WTC11 (cell line): ENCODE data around the gene TSPAN10. TPM values are rescaled to one million over a fixed set of nuclear protein-coding genes. Genes with fewer than 3 reads are reported as not detected.

ENCODE experiments used
- ATAC-seq: fragments of 200-7000 bp; cut with Tn5 transposase; 2 replicates; pipeline ENCODE4 v1.10.0; 2021; ENCODE audit warnings: mild to moderate bottlenecking, moderate library complexity
- CTCF ChIA-PET: fragments of 300-600 bp; sonication (Branson Sonifier 250); formaldehyde crosslinking; loops from one replicate; lab custom pipeline; 2021; ENCODE audit warnings: antibody characterized with exemption; lab: Charles Lee
- POLR2A ChIA-PET: fragments of 350-600 bp; sonication (Branson Sonifier 250); formaldehyde crosslinking; loops from one replicate; lab custom pipeline; 2021; ENCODE audit warnings: antibody characterized with exemption; lab: Charles Lee
- DNase-seq: peaks from one replicate; pipeline ENCODE4 v3.0.0; 2021; ENCODE audit warnings: low spot score
- H3K27ac Mint-ChIP-seq: 2 replicates; pipeline ENCODE4 v1.8.0; 2021; ENCODE audit warnings: mixed read lengths
- H3K27me3 Mint-ChIP-seq: 2 replicates; pipeline ENCODE4 v1.8.0; 2021; ENCODE audit warnings: low read depth, mild to moderate bottlenecking, moderate library complexity, mixed read lengths
- H3K36me3 Mint-ChIP-seq: 2 replicates; pipeline ENCODE4 v1.8.0; 2021; ENCODE audit warnings: mixed read lengths
- H3K4me1 Mint-ChIP-seq: 2 replicates; pipeline ENCODE4 v1.8.0; 2022; ENCODE audit warnings: mixed read lengths
- H3K4me3 Mint-ChIP-seq: 2 replicates; pipeline ENCODE4 v1.8.0; 2021; ENCODE audit warnings: mild to moderate bottlenecking, moderate library complexity, mixed read lengths
- H3K9me3 Mint-ChIP-seq: 2 replicates; pipeline ENCODE4 v1.8.0; 2021; ENCODE audit warnings: mixed read lengths
- AFF4 ChIP-seq: sonication (generic); formaldehyde crosslinking; IDR thresholded peaks from 2 replicates; pipeline ENCODE4 v1.8.1; 2023; ENCODE audit warnings: mild to moderate bottlenecking, missing genetic modification reagents, borderline replicate concordance
- ATF3 ChIP-seq: sonication (generic); formaldehyde crosslinking; conservative IDR thresholded peaks from 2 replicates; pipeline ENCODE4 v1.8.1; 2022; ENCODE audit warnings: mild to moderate bottlenecking, missing genetic modification reagents
- CREM ChIP-seq: sonication (generic); formaldehyde crosslinking; IDR thresholded peaks from 2 replicates; pipeline ENCODE4 v1.8.1; 2022; ENCODE audit warnings: mild to moderate bottlenecking, missing genetic modification reagents, moderate library complexity
- FOXP1 ChIP-seq: sonication (generic); formaldehyde crosslinking; IDR thresholded peaks from 2 replicates; pipeline ENCODE4 v1.8.0; 2022; ENCODE audit warnings: missing genetic modification reagents, mild to moderate bottlenecking, moderate library complexity, borderline replicate concordance
- GABPB1 ChIP-seq: sonication (generic); formaldehyde crosslinking; IDR thresholded peaks from 2 replicates; pipeline ENCODE4 v1.8.1; 2023; ENCODE audit warnings: mild to moderate bottlenecking, missing genetic modification reagents
- JUN ChIP-seq: sonication (generic); formaldehyde crosslinking; IDR thresholded peaks from 2 replicates; pipeline ENCODE4 v1.8.0; 2023; ENCODE audit warnings: mild to moderate bottlenecking, missing genetic modification reagents
- KAT7 ChIP-seq: sonication (generic); formaldehyde crosslinking; IDR thresholded peaks from 2 replicates; pipeline ENCODE4 v1.8.1; 2023; ENCODE audit warnings: missing genetic modification reagents, mild to moderate bottlenecking, borderline replicate concordance
- NR1H2 ChIP-seq: sonication (generic); formaldehyde crosslinking; IDR thresholded peaks from 2 replicates; pipeline ENCODE4 v1.9.0; 2021; ENCODE audit warnings: mild to moderate bottlenecking, moderate library complexity, missing genetic modification reagents
- SP1 ChIP-seq: sonication (generic); formaldehyde crosslinking; conservative IDR thresholded peaks from 2 replicates; pipeline ENCODE4 v1.8.1; 2022; ENCODE audit warnings: missing genetic modification reagents
- TCF7 ChIP-seq: sonication (generic); formaldehyde crosslinking; IDR thresholded peaks from 2 replicates; pipeline ENCODE4 v1.8.0; 2022; ENCODE audit warnings: mild to moderate bottlenecking, low read depth, missing genetic modification reagents, moderate library complexity
- TEAD4 ChIP-seq: sonication (generic); formaldehyde crosslinking; IDR thresholded peaks from 2 replicates; pipeline ENCODE4 v1.8.0; 2022; ENCODE audit warnings: mild to moderate bottlenecking, missing genetic modification reagents
- TP53 ChIP-seq: sonication (generic); formaldehyde crosslinking; IDR thresholded peaks from 2 replicates; pipeline ENCODE4 v1.8.1; 2023; ENCODE audit warnings: mild to moderate bottlenecking, missing genetic modification reagents
- ZNF121 ChIP-seq: sonication (generic); formaldehyde crosslinking; IDR thresholded peaks from 2 replicates; pipeline ENCODE4 v1.8.0; 2023; ENCODE audit warnings: missing genetic modification reagents
- ZNF317 ChIP-seq: sonication (generic); formaldehyde crosslinking; IDR thresholded peaks from 2 replicates; pipeline ENCODE4 v1.8.1; 2023; ENCODE audit warnings: low read depth, mild to moderate bottlenecking, moderate library complexity, missing genetic modification reagents, borderline replicate concordance
- ZNF425 ChIP-seq: fragments of 250-450 bp; sonication (Bioruptor Pico); conservative IDR thresholded peaks from 2 replicates; pipeline ENCODE4 v1.9.0; 2021; ENCODE audit warnings: mild to moderate bottlenecking
- total RNA-seq: library from RNA; stranded (reverse); gene quantifications from 3 replicates; pipeline ENCODE4 v1.2.3, GENCODE V29; 2021
- TF ChIP-seq, protein P1 (sequence below): sonication (generic); formaldehyde crosslinking; IDR thresholded peaks from 2 replicates; pipeline ENCODE4 v1.8.0; 2022; ENCODE audit warnings: mild to moderate bottlenecking, missing genetic modification reagents
- TF ChIP-seq, protein P2 (sequence below): fragments of 250-450 bp; sonication (Bioruptor Pico); IDR thresholded peaks from 2 replicates; pipeline ENCODE4 v1.8.0; 2021; ENCODE audit warnings: mild to moderate bottlenecking
- TF ChIP-seq, protein P3 (sequence below): sonication (generic); formaldehyde crosslinking; IDR thresholded peaks from 2 replicates; pipeline ENCODE4 v1.8.0; 2022; ENCODE audit warnings: missing genetic modification reagents

The TSPAN10 gene
- total RNA-seq, 1 experiment from 2014 or later, result 1.5 TPM

- TF ChIP-seq SP1 (CRISPR knock-in tag) (no peak), ATF3 (CRISPR knock-in tag) (no peak), ZNF121 (no peak), TEAD4 (CRISPR knock-in tag) (peak; percentile 65; the same call in 1 of the 2 replicates), JUN (CRISPR knock-in tag) (no peak), GABPB1 (CRISPR knock-in tag) (0 out of 2 replicates have a peak, but pooled peaks have one; percentile 16), FOXP1 (CRISPR knock-in tag) (peak; percentile 52; the same call in 1 of the 2 replicates), CREM (CRISPR knock-in tag) (no peak), TCF7 (CRISPR knock-in tag) (no peak)
- TF ChIP-seq, protein P1, sequence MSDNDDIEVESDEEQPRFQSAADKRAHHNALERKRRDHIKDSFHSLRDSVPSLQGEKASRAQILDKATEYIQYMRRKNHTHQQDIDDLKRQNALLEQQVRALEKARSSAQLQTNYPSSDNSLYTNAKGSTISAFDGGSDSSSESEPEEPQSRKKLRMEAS (CRISPR knock-in tag), result peak; percentile 92
- TF ChIP-seq, protein P2, sequence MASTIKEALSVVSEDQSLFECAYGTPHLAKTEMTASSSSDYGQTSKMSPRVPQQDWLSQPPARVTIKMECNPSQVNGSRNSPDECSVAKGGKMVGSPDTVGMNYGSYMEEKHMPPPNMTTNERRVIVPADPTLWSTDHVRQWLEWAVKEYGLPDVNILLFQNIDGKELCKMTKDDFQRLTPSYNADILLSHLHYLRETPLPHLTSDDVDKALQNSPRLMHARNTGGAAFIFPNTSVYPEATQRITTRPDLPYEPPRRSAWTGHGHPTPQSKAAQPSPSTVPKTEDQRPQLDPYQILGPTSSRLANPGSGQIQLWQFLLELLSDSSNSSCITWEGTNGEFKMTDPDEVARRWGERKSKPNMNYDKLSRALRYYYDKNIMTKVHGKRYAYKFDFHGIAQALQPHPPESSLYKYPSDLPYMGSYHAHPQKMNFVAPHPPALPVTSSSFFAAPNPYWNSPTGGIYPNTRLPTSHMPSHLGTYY, result no peak
Observed at GRCh38 chr17:81665205-81666091, 28.5 kb downstream of the TSPAN10 start (continued).

DNA sequence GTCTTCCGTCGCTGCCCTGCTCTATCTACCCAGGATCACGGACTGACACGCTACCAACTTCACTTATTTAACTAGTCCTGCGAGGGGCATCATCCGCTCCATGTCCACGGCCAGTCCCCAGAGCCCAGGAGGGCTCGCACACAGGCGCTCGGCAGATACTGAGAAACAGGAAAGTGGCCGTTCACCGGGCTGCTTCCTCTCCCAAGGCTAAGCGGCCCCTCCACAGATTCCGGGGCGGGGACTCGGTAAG is 29.0 kb downstream of the TSPAN10 start:
- POLR2A ChIA-PET, result interaction anchor here (0.7 to 1.0 kb wide), 3 partner anchors 18 to 145 kb away, joined by 3 to 6 read pairs (median 4); partner anchors contain the start of genes ARL16 and HGS
- peak; percentile 30; the same call in 1 of the 2 replicates for ATAC-seq
- peak overlapping the region; percentile 96 for H3K4me3 Mint-ChIP-seq
- H3K27me3 Mint-ChIP-seq, result no peaks in the 10 kb centered on the region
- H3K36me3 Mint-ChIP-seq, result peaks cover 30% of the 10 kb centered on the region
- CTCF ChIA-PET, result interaction anchor here (1.0 to 1.3 kb wide), 2 partner anchors 10 to 28 kb away, joined by 3 to 5 read pairs; no protein-coding TSS in a partner anchor
- H3K27ac Mint-ChIP-seq, result peak overlapping the region; percentile 96
- TF ChIP-seq KAT7 (CRISPR knock-in tag) (0 out of 2 replicates have a peak, but pooled peaks have one; percentile 9), TP53 (CRISPR knock-in tag) (no peak)
- no peaks in the 10 kb centered on the region for H3K9me3 Mint-ChIP-seq
- DNase-seq, result no peak
- H3K4me1 Mint-ChIP-seq, result peaks cover 21% of the 10 kb centered on the region

GRCh38 chr17:81666342-81667191 is 29.6 kb downstream of the TSPAN10 start, which contains the start of the genes CCDC137 and OXLD1:
TSS of gene CCDC137 (plus strand) at chr17:81666737. CDS start at chr17:81666767, 30 bp downstream.
TSS of gene OXLD1 (minus strand) at chr17:81666605. CDS start at chr17:81666577, 28 bp downstream.
- H3K27ac Mint-ChIP-seq, result peak within 1 kb of the TSS; percentile 97
- TF ChIP-seq, protein P3, sequence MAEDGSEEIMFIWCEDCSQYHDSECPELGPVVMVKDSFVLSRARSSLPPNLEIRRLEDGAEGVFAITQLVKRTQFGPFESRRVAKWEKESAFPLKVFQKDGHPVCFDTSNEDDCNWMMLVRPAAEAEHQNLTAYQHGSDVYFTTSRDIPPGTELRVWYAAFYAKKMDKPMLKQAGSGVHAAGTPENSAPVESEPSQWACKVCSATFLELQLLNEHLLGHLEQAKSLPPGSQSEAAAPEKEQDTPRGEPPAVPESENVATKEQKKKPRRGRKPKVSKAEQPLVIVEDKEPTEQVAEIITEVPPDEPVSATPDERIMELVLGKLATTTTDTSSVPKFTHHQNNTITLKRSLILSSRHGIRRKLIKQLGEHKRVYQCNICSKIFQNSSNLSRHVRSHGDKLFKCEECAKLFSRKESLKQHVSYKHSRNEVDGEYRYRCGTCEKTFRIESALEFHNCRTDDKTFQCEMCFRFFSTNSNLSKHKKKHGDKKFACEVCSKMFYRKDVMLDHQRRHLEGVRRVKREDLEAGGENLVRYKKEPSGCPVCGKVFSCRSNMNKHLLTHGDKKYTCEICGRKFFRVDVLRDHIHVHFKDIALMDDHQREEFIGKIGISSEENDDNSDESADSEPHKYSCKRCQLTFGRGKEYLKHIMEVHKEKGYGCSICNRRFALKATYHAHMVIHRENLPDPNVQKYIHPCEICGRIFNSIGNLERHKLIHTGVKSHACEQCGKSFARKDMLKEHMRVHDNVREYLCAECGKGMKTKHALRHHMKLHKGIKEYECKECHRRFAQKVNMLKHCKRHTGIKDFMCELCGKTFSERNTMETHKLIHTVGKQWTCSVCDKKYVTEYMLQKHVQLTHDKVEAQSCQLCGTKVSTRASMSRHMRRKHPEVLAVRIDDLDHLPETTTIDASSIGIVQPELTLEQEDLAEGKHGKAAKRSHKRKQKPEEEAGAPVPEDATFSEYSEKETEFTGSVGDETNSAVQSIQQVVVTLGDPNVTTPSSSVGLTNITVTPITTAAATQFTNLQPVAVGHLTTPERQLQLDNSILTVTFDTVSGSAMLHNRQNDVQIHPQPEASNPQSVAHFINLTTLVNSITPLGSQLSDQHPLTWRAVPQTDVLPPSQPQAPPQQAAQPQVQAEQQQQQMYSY (CRISPR knock-in tag), result peak; percentile 13; the same call in 1 of the 2 replicates
- TF ChIP-seq ZNF425, result no peak
- no peak for TF ChIP-seq NR1H2 (CRISPR knock-in tag)
- no peak; the same call in 1 of the 2 replicates for TF ChIP-seq ZNF317 (CRISPR knock-in tag)
- no peak for TF ChIP-seq AFF4 (CRISPR knock-in tag)

More at GRCh38 chr17:81666342-81667191, 29.6 kb downstream of the TSPAN10 start, which contains the start of the genes CCDC137 and OXLD1:
- ChIA-PET CTCF (interaction anchor here (1.0 to 1.7 kb wide), 4 partner anchors 9 to 364 kb away, joined by 3 to 5 read pairs (median 4); partner anchors contain the start of gene MRPL12), POLR2A (interaction anchor here (1.0 kb wide), 1 partner anchor 17 kb away, joined by 6 read pairs; the partner anchor contains the start of genes ARL16 and HGS)
- DNase-seq (peak; percentile 96), ATAC-seq (peak; percentile 95)
- Mint-ChIP-seq H3K4me1 (peaks cover 21% of the 10 kb centered on the region), H3K27me3 (no peaks in the 10 kb centered on the region), H3K36me3 (peaks cover 36% of the 10 kb centered on the region), H3K9me3 (no peaks in the 10 kb centered on the region), H3K4me3 (peak within 1 kb of the TSS; percentile 96)
